ENCODE results near the gene SIVA1. TPM values are rescaled to one million over a fixed set of nuclear protein-coding genes. Genes with fewer than 3 reads are reported as not detected.
A peak's percentile ranks its signal among the peaks of the same experiment; 100 is the strongest.

Gene SIVA1
- total and polyA plus RNA-seq, 2 of the 4 experiments (the other 2 are of a cell fraction) = 166 to 184 TPM

GRCh38 chr14:104725772-104726548 lies 27.0 kb upstream of the SIVA1 start:
- Histone ChIP-seq H3K79me1 (ENCODE audit: low read depth in 1 of 2, low read length in 2 of 2) (peaks cover 12 to 21% of the 10 kb centered on the region in 2 experiments; a peak in 2 of 4 replicates), H2AK9ac (replicated peaks; ENCODE audit: low read depth, low read length, poor library complexity) (peak overlapping the region; percentile 80), H3K4me1 (ENCODE audit: control insufficient read depth, insufficient read depth, low read length) (peaks cover 23% of the 10 kb centered on the region), H3K9me3 (ENCODE audit: control insufficient read depth, insufficient read depth, low read length) (no peaks in the 10 kb centered on the region), H3K9ac (ENCODE audit: low read depth, low read length) (no peak overlapping the region), H3K14ac (replicated peaks; ENCODE audit: low read depth, low read length) (no peak overlapping the region), H3K27me3 (ENCODE audit: control insufficient read depth, insufficient read depth, low read length) (no peaks in the 10 kb centered on the region; the same call in 1 of the 2 replicates), H2AK5ac (ENCODE audit: low read depth, low read length) (0 out of 2 replicates have a peak overlapping the region, but pooled peaks have one; percentile 9), H4K91ac (ENCODE audit: insufficient read depth, low read depth, low read length) (no peak overlapping the region), H3K4me3 (ENCODE audit: insufficient read depth, low read depth, low read length) (no peak overlapping the region), H3K36me3 (ENCODE audit: control insufficient read depth, insufficient read depth, low read length) (peaks cover 4% of the 10 kb centered on the region; the same call in 1 of the 2 replicates), H3K18ac (ENCODE audit: low read depth, low read length) (no peak overlapping the region), H4K8ac (ENCODE audit: low read depth in 2 of 2, low read length in 2 of 2) (no peak overlapping the region), H2BK120ac (ENCODE audit: low read depth, low read length) (no peak overlapping the region), H3K23ac (ENCODE audit: low read depth, low read length) (no peak overlapping the region), H3K9me1 (ENCODE audit: insufficient read depth, low read length) (no peaks in the 10 kb centered on the region), H2BK5ac (ENCODE audit: low read depth, low read length, poor library complexity, severe bottlenecking) (no peak overlapping the region), H2BK20ac (ENCODE audit: low read depth, low read length) (no peak overlapping the region), H2BK15ac (ENCODE audit: low read depth, low read length) (no peak overlapping the region), H4K20me1 (ENCODE audit: insufficient read depth, low read length) (peaks cover 19% of the 10 kb centered on the region), H2AFZ (replicated peaks; ENCODE audit: low read length, poor library complexity) (no peak overlapping the region), H3K4me2 (ENCODE audit: low read depth, low read length) (no peak overlapping the region), H4K5ac (ENCODE audit: low read depth, low read length) (no peak overlapping the region), H3K4ac (ENCODE audit: low read depth, low read length) (no peak overlapping the region), H3K27ac (ENCODE audit: insufficient read depth, low read length) (no peak overlapping the region), H3K56ac (ENCODE audit: extremely low read depth, insufficient read depth, low read length) (no peak overlapping the region)
- DNase-seq (no peak), ATAC-seq (ENCODE audit: low read depth) (no peak)
- TF ChIP-seq POLR2A (IDR thresholded peaks at IDR 0.05; ENCODE audit: low read depth, low read length) (no peak), MXI1 (IDR thresholded peaks at IDR 0.05; ENCODE audit: borderline replicate concordance, low read depth, low read length) (no peak), MAFK (IDR thresholded peaks at IDR 0.05; ENCODE audit: low read depth, low read length) (no peak), BHLHE40 (IDR thresholded peaks at IDR 0.05; ENCODE audit: low read depth, low read length) (no peak), USF2 (IDR thresholded peaks at IDR 0.05; ENCODE audit: low read depth, low read length) (no peak), NFE2L2 (IDR thresholded peaks at IDR 0.05; ENCODE audit: low read depth, low read length) (no peak), CEBPB (IDR thresholded peaks at IDR 0.05; ENCODE audit: low read depth, low read length) (no peak), MAZ (IDR thresholded peaks at IDR 0.05; ENCODE audit: borderline replicate concordance, low read depth, low read length) (no peak)
- TF ChIP-seq, protein P1, sequence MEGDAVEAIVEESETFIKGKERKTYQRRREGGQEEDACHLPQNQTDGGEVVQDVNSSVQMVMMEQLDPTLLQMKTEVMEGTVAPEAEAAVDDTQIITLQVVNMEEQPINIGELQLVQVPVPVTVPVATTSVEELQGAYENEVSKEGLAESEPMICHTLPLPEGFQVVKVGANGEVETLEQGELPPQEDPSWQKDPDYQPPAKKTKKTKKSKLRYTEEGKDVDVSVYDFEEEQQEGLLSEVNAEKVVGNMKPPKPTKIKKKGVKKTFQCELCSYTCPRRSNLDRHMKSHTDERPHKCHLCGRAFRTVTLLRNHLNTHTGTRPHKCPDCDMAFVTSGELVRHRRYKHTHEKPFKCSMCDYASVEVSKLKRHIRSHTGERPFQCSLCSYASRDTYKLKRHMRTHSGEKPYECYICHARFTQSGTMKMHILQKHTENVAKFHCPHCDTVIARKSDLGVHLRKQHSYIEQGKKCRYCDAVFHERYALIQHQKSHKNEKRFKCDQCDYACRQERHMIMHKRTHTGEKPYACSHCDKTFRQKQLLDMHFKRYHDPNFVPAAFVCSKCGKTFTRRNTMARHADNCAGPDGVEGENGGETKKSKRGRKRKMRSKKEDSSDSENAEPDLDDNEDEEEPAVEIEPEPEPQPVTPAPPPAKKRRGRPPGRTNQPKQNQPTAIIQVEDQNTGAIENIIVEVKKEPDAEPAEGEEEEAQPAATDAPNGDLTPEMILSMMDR (conservative IDR thresholded peaks at IDR 0.05; ENCODE audit: low read depth, low read length) = no peak
- BruUV-seq (replicated peaks) = no TSS peak
- POLR2A ChIA-PET (ENCODE audit: unreplicated experiment) = no interaction called here
- dilution Hi-C loops (cut with HindIII; ENCODE audit: low sequenced_read_pairs, unreplicated experiment) (no loop called here), intact Hi-C loops (cut with micrococcal nuclease) (no loop called here), in situ Hi-C loops (cut with MboI; ENCODE audit: low sequenced_read_pairs) (no loop called here)
- WGBS, 2 experiments (ENCODE audit: extremely low coverage in 2 of 2, insufficient read length in 1 of 2) = 91% methylated on average over 8 of the region's 25 CpGs; no CpG with 5 or more reads in 1 of the 2 experiments
- CTCF ChIA-PET = no interaction called here
